Ammon's horn (tissue), 1 donor: Measurements from ENCODE around the gene ACTA2.

ENCODE experiments used
- DNase-seq: peaks from one replicate; pipeline ENCODE4 v3.0.0-alpha.2; 2016; ENCODE audit warnings: low spot score

The ACTA2 gene

GRCh38 chr10:88892222-88892967, 60.2 kb downstream of the ACTA2 start:
- no peak for DNase-seq

GRCh38 chr10:88890681-88891381, 61.7 kb downstream of the ACTA2 start:
- no peak for DNase-seq

- DNase-seq = no peak
Observed at GRCh38 chr10:88889559-88890337, 62.8 kb downstream of the ACTA2 start.

GRCh38 chr10:88888810-88889445, 63.6 kb downstream of the ACTA2 start:
- DNase-seq = no peak

GRCh38 chr10:88886557-88886956, 66.0 kb downstream of the ACTA2 start:
- no peak for DNase-seq
